Heart left ventricle (tissue), 16 donors: ENCODE results near the gene HDGFL2. TPM values are rescaled to one million over a fixed set of nuclear protein-coding genes. Genes with fewer than 3 reads are reported as not detected.
"Not testable (repeated sequence)": the region's sequence is repeated elsewhere in the genome, so short reads cannot be mapped to it uniquely, and the experiment has no call there.

Experiments used
- ATAC-seq, 4 donors: fragments of 200-7000 bp; cut with Tn5 transposase; one replicate each; pipeline ENCODE4 v1.9.1; 2020 to 2022; ENCODE audit warnings: moderate library complexity in 4 of 4, mild to moderate bottlenecking in 3 of 4, moderate number of reproducible peaks in 1 of 4
- DNase-seq, 5 donors: peaks; one replicate each; pipeline ENCODE4 v3.0.0-alpha.2; 2020
- H3K27ac ChIP-seq, 12 donors: fragments of 200-600 bp; sonication (generic) in 4 of 12; one replicate each; pipeline versions ENCODE4 v1.5.0 to v1.8.0; 2016 to 2022; ENCODE audit warnings: mild to moderate bottlenecking in 2 of 12
- H3K27me3 ChIP-seq, 9 donors: fragments of 200-600 bp; sonication (generic) in 2 of 9; one replicate each; pipeline versions ENCODE4 v1.5.1 to v1.8.0; 2016 to 2022; ENCODE audit warnings: mild to moderate bottlenecking in 3 of 9
- H3K36me3 ChIP-seq, 9 donors: fragments of 200-600 bp; sonication (generic) in 2 of 9; one replicate each; pipeline versions ENCODE4 v1.5.0 to v1.8.0; 2018 to 2022; ENCODE audit warnings: mild to moderate bottlenecking in 2 of 9
- H3K4me1 ChIP-seq, 12 donors: fragments of 200-600 bp; sonication (generic) in 4 of 12; one replicate each; pipeline versions ENCODE4 v1.5.0 to v1.8.0; 2016 to 2022; ENCODE audit warnings: mild to moderate bottlenecking in 3 of 12
- H3K4me3 ChIP-seq, 12 donors: fragments of 200-600 bp; sonication (generic) in 4 of 12; one replicate each; pipeline versions ENCODE4 v1.5.0 to v1.8.0; 2017 to 2022; ENCODE audit warnings: mild to moderate bottlenecking in 9 of 12, moderate library complexity in 4 of 12
- H3K9me3 ChIP-seq, 12 donors: fragments of 200-600 bp; sonication (generic) in 4 of 12; one replicate each; pipeline versions ENCODE4 v1.5.0 to v1.8.0; 2016 to 2022; ENCODE audit warnings: mild to moderate bottlenecking in 1 of 12
- POLR2A ChIP-seq, 2 donors: fragments of 450-650 bp; IDR thresholded peaks; one replicate each; pipeline ENCODE4 v1.6.1; 2017; ENCODE audit warnings: antibody characterized with exemption in 2 of 2, mild to moderate bottlenecking in 2 of 2, moderate library complexity in 2 of 2
- WGBS, 4 donors: extraction: QIAGEN DNeasy Blood & Tissue Kit in 2 of 4; methylation state at CpG; one replicate each; pipeline versions ENCODE4 v1.1.5 to v1.1.7; 2013 to 2018; 5-methylcytosine and 5-hydroxymethylcytosine counted together
- intact Hi-C, 10 donors: fragments of 100-400 bp; cut with DNase I; formaldehyde crosslinking; loops; one replicate each; pipeline versions ENCODE4 v1.11.1 to v1.14.2; 2022
- polyA plus RNA-seq, 2 donors: library from polyadenylated mRNA; stranded (reverse); fragments of 200-250 nt; gene quantifications; one replicate each; pipeline ENCODE4 v1.2.3, GENCODE V29; 2013
- total RNA-seq, 9 donors: library from RNA; depleted of rRNA in 2 of 9; stranded (reverse); fragments of >200 nt in 2 of 9; fragmentation: NEBNext Ultra II Directional in 3 of 9; extraction: Animal tissue kit (Norgen Biotek cat#: 25700) in 3 of 9; gene quantifications; one replicate each; pipeline versions ENCODE4 v1.1.0 to v1.2.4, GENCODE V29; 2016 to 2023
- TF ChIP-seq, protein P1 (sequence below), 12 donors: fragments of 200-600 bp; sonication (generic) in 4 of 12; IDR thresholded peaks; one replicate each; pipeline versions ENCODE4 v1.5.0 to v1.8.0; 2018 to 2022; ENCODE audit warnings: antibody characterized with exemption in 12 of 12, mild to moderate bottlenecking in 5 of 12
- donor health status: ischemic (EF 13 %, LVEDD 7.1; RV severe dilation, severe dysfunction).
- donor health status: healthy with polysubstance abuse.
- donor health status: DM: no; HTN: yes; CAD: no.
- donor health status: DM: no; HTN: no; CAD: no.
- donor health status: ischemic (EF 25% LVEDD 6.9; RV normal size, moderate dysfunction).
- donor health status: ischemic (EF 25% LVEDD 5.7; RV mildly dilated, moderate dysfunction).
- donor health status: healthy.
- donor health status: DM: yes; HTN: yes; CAD: no.
- donor health status: ischemic (EF 35%, LVEDD 5.7; RV mildly dilated, moderate dysfunction).
- donor health status: nonischemic (EF 11% LVEDD 7.7; RV severe dilation, severe dysfunction).
- donor health status: DM: yes; HTN: yes; CAD: no.
- donor health status: PGD.
- donor health status: ischemic (EF 29% LVEDD 5.4; RV normal size, mild dysfunction).
- donor health status: nonischemic (EF 23%, LVEDD 6.1; RV moderate dilation, normal function).

The HDGFL2 gene
- total and polyA plus RNA-seq, 11 donors, result 20.8 to 235 (median 30.7) TPM

DNA sequence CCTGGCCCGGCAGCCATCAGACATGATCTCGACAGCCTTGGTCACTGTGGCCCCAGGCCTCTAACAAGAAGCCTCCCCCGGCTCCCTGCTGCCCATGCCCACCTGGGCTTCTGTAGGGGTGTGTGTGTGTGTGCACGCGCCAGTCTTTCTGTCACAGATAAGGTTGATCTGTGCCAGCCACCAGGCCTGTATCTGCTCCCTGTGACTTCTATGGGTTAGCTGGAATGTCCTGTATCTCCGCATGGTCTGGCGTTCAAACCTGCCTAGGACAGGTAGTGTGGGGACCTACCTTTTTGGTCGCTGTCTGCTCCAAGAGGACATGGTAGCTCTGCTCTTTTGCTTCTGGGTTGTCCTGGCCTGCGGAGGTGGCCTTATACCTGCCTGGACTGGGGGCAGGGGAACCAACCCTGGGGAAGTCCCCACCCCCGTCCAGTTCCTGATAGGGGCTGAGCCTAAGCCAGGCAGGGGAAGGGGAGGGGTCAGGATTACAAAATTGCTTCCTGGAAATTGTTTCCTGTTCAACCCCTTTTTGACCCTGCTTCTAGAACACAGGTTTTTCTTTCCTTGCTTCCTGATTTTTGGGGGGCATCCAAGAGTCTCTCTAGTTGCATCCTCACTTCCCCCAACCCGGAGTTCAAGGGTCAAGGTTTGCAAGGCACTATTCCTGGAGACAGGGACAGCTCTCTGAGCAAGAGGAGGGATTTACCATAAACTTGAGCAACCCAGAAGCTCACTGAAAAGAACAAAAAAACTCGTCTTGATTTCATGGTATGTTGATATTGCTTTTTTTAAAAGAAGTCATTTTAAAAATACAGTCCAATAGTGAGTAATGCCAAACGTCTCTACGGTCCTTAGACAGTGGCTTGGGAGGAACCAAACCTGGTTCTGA lies 67.8 kb downstream of the HDGFL2 start, which contains the start of gene LRG1:
TSS of gene LRG1 (minus strand) at position 344 of the 889 bp plus-strand sequence. CDS start at position 321, 23 bp downstream.
- intact Hi-C loops, result no loop called here
- H3K36me3 ChIP-seq, result peaks cover 0 to 9% (median 0%) of the 10 kb centered on the region in 9 donors
- ATAC-seq, result peak in 3 of 4 donors; percentile 32 to 73 (median 50)
- H3K4me3 ChIP-seq, result peak within 1 kb of the TSS in 1 of 12 donors; percentile 26
- WGBS, 4 donors, result 51 to 65% (median 55%) methylated on average over 12 to 14 of the region's 14 CpGs
- peaks cover 0 to 39% (median 14%) of the 10 kb centered on the region in 12 donors for H3K4me1 ChIP-seq
- DNase-seq, result no peak
- H3K27me3 ChIP-seq, result peaks cover 0 to 8% (median 0%) of the 10 kb centered on the region in 9 donors
- H3K9me3 ChIP-seq, result peaks cover 0 to 14% (median 3%) of the 10 kb centered on the region in 12 donors
- no peak for TF ChIP-seq POLR2A (IDR thresholded peaks at IDR 0.05)
- TF ChIP-seq, protein P1, sequence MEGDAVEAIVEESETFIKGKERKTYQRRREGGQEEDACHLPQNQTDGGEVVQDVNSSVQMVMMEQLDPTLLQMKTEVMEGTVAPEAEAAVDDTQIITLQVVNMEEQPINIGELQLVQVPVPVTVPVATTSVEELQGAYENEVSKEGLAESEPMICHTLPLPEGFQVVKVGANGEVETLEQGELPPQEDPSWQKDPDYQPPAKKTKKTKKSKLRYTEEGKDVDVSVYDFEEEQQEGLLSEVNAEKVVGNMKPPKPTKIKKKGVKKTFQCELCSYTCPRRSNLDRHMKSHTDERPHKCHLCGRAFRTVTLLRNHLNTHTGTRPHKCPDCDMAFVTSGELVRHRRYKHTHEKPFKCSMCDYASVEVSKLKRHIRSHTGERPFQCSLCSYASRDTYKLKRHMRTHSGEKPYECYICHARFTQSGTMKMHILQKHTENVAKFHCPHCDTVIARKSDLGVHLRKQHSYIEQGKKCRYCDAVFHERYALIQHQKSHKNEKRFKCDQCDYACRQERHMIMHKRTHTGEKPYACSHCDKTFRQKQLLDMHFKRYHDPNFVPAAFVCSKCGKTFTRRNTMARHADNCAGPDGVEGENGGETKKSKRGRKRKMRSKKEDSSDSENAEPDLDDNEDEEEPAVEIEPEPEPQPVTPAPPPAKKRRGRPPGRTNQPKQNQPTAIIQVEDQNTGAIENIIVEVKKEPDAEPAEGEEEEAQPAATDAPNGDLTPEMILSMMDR (IDR thresholded peaks at IDR 0.05), result no peak
- peak within 1 kb of the TSS in 1 of 12 donors; percentile 64 for H3K27ac ChIP-seq

DNA sequence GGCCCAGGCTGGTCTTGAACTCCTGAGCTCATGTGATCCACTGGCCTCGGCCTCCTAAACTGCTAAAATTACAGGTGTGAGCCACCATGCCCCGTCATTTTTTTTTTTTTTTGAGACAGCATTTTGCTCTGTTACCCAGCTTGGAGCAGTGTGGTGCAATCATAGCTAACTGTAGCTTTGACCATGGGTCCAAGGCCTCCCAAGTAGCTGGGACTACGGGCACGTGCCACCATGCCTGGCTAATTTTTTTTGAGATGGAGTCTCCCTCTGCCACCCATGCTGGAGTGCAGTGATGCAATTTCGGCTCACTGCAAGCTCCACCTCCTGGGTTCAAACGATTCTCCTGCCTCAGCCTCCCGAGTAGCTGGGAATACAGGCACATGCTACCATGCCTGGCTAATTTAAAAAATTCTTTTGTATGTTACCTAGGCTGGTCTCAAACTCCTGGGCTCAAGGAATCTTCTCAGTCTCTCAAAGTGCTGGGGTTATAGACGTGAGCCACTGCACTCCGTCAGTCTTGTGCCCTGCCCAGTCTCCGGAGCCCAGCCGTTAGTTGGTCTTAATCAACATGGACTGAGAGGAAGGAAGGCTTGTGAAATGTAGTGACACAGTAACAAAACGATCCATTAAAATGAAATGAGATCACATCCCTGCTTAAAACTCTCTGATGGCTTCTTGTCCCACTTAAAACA lies 69.2 kb downstream of the HDGFL2 start:
- no peak for DNase-seq
- Histone ChIP-seq H3K4me3 (no peak overlapping the region), H3K27me3 (peaks cover 0 to 8% (median 0%) of the 10 kb centered on the region in 9 donors), H3K36me3 (peaks cover 0 to 9% (median 0%) of the 10 kb centered on the region in 9 donors), H3K27ac (peak overlapping the region in 1 of 12 donors; percentile 64), H3K9me3 (peaks cover 0 to 14% (median 3%) of the 10 kb centered on the region in 12 donors), H3K4me1 (peaks cover 0 to 27% (median 3%) of the 10 kb centered on the region in 12 donors)
- 75 to 83% (median 79%) methylated on average over 12 of the region's 12 CpGs for WGBS, 4 donors
- TF ChIP-seq POLR2A (IDR thresholded peaks at IDR 0.05), result no peak
- ATAC-seq, result no peak
- intact Hi-C loops, result no loop called here

DNA sequence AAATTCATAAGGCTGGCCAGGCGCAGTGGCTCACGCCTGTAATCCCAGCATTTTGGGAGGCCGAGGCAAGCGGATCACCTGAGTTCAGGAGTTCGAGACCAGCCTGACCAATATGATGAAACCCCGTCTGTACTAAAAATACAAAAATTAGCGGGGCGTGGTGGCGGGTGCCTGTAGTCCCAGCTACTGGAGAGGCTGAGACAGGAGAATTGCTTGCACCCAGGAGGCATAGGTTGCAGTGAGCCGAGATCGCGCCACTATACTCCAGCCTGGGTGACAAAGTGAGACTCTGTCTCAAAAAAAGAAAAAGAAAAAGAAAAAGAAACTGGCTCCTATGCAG lies 69.7 kb downstream of the HDGFL2 start:
- 86 to 95% (median 94%) methylated on average over 12 of the region's 12 CpGs for WGBS, 4 donors

DNA sequence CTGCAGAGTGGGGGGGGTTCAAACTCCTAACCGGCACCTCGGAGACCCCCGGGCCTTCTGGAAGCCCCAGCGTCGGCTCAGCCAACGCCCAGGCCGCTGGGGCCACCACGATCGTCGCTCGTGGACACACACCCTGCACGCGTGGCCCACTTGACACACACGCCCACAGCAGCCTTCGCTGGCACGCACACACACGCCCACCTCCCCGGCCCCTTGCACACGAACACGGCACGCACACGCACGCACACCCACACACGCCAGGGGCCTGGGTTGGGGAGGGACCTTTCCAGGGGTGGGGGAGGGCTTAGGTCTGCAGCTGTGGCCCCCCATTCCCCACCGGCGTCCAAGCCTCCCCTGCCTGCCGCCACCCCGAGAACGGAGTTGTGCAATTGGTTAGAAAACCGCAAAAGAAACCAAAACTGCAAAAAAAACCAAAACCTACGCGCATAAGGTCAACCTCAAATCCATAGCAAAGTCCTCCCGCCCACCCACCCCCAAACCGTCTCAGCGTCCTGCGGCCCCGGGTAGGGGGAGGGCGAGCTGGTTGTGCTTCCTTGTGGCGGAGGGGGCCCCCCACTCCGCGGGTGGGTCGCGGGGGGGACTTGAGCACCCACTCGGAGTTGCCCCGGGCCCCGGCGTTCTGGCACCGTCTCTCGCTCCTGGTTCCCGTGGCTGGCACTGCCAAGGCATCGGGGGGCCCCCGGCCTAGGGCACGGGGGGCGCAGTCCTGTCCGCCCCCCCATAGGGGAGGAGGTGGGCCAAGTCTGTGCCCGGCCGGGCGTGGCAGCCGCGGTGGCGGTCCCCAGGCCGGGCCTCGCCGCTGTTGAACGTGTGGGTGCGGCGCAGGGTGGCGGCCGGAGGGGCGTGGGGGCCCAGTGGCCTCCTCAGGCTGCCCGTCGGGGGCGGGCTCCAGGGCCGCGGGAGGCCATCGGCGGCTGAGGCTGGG lies 71.1 kb downstream of the HDGFL2 start:
- Histone ChIP-seq H3K4me3 (peak overlapping the region in 3 of 12 donors; percentile 6 to 47 (median 7)), H3K9me3 (peaks cover 0 to 14% (median 3%) of the 10 kb centered on the region in 12 donors), H3K27ac (peak overlapping the region in 1 of 12 donors; percentile 64), H3K4me1 (peaks cover 0 to 18% (median 1%) of the 10 kb centered on the region in 12 donors), H3K36me3 (peaks cover 0 to 12% (median 0%) of the 10 kb centered on the region in 9 donors), H3K27me3 (peaks cover 0 to 5% (median 0%) of the 10 kb centered on the region in 9 donors)
- ATAC-seq (no peak), DNase-seq (no peak)
- TF ChIP-seq, protein P1 (IDR thresholded peaks at IDR 0.05), result no peak
- no peak for TF ChIP-seq POLR2A (IDR thresholded peaks at IDR 0.05)
- WGBS, 4 donors, result 88 to 92% (median 89%) methylated on average over 54 to 77 of the region's 77 CpGs
- intact Hi-C loops, result no loop called here

More for the DNA sequence above, 69.7 kb downstream of the HDGFL2 start:
- Histone ChIP-seq H3K27ac (peak overlapping the region in 1 of 12 donors; percentile 64), H3K9me3 (peaks cover 0 to 14% (median 3%) of the 10 kb centered on the region in 12 donors), H3K4me1 (peaks cover 0 to 22% (median 1%) of the 10 kb centered on the region in 12 donors)
- H3K4me3 ChIP-seq, H3K36me3 ChIP-seq, H3K27me3 ChIP-seq, ATAC-seq, intact Hi-C loops, DNase-seq: not testable (repeated sequence)
